Activated CD4-positive, alpha-beta T cell treated with anti-CD3 and anti-CD28 coated beads, Interleukin-2, amount 50 U/mL, for 1 hour (primary cell): ENCODE measurements around the gene ASCC2.

ENCODE experiments used
- DNase-seq: peaks from one replicate; pipeline ENCODE4 v3.0.0-alpha.2; 2020

ASCC2 gene

DNA sequence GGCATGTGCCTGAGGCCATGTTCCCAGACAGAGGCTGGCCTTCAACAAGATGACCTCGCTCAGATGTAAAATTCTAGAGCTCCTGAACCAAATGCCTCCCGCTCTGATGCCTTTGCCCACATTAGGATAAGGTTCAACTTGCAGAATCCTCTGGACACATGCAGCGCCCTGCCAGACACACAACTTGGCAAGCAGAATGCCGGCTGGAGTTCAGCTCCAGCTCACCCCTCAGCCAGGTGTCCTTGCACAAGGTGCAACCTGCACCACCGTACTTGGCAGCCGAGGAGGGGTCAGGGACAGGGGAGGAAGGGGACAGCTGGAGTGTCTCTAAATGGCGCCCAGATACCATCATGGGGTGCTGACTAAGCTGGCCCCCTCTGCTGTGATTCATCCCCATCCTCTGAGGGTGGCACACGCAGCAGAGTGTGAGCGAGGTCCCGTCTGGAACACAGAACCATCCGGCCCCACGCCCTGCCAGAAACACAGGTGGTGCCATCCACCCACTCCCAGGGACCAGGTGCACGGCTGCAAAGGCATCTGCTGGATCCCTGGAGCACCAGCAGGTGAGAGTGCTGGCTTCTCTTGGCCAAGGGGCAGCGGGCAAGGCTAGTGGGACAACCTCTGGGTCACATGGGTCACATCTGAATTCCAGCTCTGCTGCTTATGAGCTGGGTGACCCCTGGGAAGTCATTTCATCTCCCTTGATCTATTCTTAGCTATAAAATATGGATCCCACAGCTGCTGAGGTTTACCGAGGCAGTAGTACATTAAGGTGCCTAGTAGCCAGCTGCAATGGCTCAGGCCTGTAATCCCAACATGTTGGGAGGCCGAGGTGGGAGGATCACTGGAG is 84.0 kb downstream of the ASCC2 start:
- DNase-seq = no peak

DNA sequence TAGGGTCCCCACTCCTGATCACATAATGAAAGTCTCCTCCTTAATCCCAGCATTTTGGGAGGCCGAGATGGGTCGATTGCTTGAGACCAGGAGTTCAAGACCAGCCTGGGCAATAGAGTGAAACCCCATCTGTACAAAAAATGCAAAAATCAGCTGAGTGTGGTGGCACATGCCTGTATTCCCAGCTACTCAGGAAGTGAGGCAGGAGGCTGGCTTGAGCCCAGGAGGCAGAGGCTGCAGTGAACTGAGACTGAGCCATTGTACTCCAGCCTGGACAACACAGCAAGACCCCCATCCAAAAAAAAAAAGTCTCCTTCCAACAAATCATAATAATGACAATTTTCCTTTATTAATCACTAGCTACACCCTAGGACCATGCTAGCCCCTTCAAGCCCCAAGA is 86.4 kb downstream of the ASCC2 start:
- DNase-seq = no peak

DNA sequence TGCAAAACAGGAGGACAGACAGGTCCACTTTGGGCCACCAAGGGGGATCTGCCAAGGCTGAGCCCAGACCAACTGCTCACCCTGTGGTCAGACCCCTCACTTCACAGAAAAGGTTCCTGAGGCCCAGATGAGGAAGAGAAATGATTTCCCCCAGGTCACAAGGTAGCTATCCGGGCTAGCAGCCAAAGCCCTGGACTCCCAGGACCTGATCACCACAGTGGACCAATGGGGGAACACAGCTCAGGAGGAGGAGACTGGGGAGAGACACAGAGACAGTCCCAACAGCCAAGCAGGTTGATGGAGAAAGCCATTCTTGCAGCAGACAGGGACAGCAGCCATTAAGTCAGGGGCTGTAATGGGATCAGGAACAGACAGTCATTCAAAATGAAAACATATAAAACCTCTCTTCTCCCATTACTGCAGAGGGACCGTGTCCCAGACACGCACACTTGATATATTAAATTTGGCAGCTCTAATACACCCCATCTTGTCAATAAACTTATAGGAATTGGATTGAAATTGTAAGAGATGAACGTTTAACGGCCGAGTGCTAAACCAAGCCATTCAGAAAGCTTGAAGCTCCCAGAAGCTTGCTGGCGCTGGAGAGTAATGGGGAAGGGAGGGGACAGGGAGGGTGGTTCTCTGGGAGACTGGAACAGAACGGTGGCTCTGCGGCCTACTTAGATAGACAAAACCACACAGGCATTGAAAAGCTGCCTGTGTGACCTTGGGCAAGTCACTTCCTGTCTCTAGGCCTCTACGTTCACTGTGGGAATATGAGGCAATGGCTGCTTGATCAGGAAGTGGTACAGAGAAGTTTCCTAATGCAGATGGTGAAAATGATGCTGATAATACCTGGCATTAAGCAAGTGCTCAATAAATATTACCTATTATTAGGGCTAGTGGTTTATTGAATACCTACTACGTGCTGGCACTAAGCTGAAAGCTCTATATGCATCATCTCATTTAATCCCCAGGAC is 87.2 kb downstream of the ASCC2 start:
- no peak for DNase-seq

DNA sequence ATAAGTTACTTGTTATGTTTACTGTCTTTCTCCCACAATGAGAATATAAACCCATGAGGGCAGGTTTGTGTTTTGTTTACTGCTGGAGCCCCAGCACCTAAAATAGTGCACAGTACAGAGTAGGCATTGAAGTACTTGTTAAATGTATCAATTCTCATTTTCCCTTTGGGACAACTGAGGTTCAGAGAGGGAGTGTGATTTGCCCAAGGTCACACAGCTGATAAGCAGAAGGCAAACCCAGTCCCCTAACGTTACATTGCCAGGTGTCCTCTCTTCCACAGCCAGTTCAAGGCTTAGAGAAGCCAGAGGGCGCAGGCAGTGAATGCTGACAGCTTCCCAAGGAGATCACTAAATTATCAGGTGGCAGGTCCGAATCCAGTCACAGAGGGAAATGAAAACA is 88.0 kb downstream of the ASCC2 start:
- no peak for DNase-seq

DNA sequence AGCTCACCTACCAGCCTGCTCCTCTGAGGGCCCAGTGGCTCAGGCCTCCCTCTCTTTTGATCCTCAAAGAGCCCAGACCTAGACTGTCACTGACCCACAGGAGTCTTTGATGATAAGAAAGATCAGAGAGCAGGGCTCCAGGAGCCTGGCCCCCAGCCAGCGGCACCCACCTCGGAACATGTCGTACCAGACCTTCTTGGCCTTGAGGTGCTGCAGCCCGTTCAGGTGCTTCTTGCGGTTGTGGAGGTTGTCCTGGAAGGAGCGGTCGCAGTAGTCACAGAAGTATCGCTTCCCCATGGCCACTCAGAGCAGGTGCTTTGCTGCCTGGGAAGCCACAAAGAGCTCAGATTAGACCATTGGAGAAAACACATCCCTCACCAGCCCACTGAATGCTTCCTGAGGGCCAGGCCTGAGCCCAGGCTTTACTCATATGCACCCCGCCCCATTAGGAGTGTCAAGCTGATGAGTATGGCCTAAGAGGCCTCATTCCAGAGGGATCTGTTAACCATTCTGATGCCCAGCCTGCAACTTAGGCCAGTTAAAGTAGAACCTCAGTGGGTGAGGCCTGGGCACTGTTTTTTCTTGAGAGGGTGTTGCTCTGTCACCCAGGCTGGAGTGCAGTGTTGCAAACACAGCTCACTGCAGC is 89.7 kb downstream of the ASCC2 start:
- DNase-seq = no peak

DNA sequence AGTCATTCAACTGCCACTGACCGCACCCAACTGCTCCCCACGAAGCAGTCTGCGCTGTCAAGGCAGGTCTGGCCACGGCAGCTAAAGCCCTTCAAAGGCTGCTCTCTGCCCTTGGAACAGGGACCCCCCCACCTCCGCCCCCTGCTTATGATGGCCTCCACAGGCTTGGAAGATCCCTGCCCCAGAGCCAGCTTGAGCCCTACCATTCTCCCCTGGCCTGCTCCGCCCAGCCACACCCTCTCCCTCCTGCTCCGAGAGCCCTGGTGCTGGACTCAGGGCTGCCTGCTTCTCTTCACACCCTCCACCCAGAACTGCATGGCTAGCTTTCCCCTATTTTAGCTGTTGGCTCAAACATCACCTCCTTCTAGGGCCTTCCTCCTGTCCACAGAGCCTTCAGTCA is 90.2 kb downstream of the ASCC2 start:
- DNase-seq = no peak

DNA sequence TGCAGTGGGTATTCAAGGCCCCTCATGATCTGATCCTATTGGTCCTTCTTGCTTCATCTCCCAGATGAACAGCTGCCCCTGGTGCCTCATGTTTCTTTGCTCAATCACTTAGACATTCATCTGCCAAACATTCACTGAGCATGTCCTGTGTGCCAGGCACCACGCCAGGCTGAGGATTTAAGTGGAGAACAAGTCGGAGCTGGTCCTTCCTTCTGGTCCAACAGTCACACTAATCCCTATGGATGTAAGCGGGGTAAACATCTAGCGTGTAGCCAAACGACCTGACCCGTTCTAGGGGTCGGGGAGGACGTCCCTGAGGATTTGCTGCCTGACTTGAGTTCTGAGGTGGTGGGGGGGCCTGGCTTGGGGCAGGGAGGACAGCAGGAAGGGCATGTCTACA is 93.2 kb downstream of the ASCC2 start:
- DNase-seq = no peak

DNA sequence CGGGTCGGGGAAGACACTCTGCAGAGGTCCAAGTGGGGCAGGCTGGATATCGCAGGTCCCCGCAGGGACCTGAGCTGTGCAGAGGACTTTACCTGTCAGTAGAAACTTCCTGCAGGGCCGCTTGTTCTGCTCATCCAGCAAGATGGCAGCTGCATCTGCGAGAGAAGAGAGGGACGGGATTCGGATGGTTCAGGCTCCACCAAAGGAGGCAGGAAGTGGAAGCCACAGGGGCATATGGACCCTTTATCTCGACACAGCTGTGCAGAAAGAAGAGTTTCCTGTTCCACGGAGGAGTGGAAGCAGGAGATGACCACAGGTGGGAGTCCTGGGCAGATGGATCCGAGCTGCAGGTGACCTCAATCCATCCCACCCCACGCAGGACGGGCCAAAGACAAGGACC is 95.7 kb downstream of the ASCC2 start:
- DNase-seq = no peak

DNA sequence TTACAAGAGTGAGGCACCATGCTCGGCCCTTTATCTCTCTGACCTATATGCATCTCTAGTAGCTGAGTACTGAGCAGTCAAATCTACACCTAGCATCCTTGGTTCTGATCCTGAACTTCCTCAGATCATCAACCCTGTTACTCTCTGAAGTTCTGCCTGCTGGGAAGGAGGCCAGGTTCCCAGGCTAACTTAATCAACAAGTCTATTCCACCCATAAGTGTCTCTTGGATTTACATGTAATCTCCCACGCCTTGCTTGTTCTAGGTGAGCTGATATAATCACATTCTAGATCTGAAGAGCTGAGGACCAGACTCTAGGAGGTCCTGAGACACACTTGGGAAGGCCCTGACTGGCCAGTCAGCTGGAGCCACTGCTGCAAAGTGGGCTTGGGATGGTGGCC is 96.1 kb downstream of the ASCC2 start:
- DNase-seq = no peak

DNA sequence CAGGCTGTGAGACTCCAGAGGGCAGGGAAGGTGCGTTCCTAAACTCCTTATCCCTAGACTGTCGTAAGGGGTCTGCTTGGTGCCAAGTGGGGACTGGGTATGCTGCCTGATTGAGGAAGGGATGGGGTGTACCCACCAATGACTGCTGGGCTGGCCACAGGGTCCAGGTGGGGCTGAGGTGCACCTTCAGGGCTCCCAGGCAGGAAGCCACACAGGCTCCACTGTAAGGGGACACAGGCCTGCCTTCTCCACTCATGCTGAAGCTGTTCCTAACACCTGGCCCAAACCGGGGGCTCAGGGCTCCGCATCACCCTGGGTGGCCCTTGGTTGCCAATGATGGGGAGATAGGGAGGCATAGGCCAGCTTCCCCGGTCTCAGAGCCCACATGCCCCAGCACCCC is 97.9 kb downstream of the ASCC2 start:
- DNase-seq = no peak

DNA sequence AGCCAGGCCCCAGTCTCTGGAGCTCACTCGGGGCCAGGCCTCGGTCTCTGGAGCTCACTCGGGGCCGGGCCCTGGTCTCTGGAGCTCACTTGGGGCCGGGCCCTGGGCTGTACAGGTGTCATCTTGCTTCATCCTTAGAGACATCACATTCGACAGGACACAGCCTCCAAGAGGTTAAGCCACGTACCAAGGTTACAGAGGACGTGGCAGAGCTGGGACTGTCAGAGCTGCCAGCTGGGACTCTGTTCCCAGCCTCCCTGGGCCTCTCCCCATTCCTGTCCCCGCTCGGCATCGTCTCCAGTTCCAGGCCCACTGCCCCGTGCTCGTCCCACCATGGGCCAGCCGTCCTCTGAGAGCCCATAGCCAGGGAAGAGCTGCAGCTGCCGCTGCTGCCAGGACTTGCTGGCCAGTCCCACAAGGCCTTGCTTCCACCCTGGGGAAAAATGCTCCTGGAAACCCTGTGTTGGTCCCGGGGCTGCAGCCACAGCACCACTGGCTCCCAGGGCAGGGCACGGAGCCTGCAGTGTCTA is 98.7 kb downstream of the ASCC2 start:
- DNase-seq = no peak
